ENCODE results near the gene PHF21A.

Gene PHF21A

GRCh38 chr11:45933131-45933831 lies 188.0 kb downstream of the PHF21A start:
- DNase-seq = no peak

DNA sequence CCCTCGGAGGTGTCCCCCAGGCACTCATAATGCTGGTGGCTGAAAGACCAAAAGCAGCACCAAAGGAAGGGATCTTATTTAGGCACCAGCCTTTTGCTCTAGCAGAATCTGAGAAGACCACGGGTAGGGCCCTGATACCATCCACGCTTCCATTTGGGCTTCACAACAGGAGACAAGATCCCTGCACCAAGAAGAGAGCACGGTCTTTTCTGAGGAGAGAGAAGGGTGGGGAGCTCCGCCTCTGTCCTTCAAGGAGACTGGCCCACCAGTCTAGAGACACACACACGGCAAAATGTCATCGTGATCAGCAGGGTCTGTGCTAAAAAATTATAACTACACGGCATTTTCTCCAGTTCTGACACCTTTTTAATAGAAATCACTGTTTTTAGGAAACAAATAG lies 189.0 kb downstream of the PHF21A start:
- no peak for DNase-seq

GRCh38 chr11:45931739-45932138 lies 189.5 kb downstream of the PHF21A start:
- DNase-seq = no peak

- DNase-seq = no peak
Observed at GRCh38 chr11:45930951-45931570, 190.2 kb downstream of the PHF21A start.

DNA sequence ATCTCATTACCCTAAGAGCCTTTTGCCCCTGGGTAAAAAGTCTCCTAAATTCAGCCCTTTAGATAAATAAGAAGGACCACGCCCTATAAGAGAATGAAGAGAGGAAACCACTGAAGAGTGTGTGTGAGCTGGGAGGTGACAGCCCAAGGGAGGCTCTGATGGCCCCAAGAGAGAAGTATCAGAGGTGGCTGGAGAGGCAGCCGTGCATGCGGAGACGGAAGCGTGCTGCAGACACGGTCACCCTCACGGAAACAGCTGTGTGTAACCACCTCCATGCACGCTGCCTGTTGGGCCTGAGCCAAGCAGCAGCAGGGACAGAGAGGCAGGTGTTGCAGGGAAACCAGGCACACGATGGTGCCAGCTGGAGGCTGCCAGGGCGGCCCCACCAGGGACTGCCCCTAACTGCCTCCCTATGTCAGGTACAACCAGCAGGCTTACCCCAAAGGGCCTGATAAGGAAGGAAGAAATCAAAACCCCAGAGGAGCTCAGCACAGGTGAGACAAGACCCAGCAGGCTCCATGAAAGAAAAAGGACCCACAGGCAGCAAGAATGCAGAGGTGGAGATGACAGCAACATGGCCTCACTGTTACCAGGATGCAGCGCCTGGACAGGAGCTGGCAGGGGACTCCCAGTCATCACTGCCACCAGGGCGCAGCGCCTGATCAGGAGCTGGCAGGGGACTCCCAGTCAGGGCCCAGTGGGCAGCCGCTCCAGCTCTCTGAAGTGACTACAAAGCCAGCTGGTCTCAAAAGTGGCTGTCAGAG lies 191.0 kb downstream of the PHF21A start:
- no peak for DNase-seq

GRCh38 chr11:45929486-45930030 lies 191.7 kb downstream of the PHF21A start:
- no peak for DNase-seq

- DNase-seq = no peak
Observed at GRCh38 chr11:45928535-45929215, 192.6 kb downstream of the PHF21A start.

DNA sequence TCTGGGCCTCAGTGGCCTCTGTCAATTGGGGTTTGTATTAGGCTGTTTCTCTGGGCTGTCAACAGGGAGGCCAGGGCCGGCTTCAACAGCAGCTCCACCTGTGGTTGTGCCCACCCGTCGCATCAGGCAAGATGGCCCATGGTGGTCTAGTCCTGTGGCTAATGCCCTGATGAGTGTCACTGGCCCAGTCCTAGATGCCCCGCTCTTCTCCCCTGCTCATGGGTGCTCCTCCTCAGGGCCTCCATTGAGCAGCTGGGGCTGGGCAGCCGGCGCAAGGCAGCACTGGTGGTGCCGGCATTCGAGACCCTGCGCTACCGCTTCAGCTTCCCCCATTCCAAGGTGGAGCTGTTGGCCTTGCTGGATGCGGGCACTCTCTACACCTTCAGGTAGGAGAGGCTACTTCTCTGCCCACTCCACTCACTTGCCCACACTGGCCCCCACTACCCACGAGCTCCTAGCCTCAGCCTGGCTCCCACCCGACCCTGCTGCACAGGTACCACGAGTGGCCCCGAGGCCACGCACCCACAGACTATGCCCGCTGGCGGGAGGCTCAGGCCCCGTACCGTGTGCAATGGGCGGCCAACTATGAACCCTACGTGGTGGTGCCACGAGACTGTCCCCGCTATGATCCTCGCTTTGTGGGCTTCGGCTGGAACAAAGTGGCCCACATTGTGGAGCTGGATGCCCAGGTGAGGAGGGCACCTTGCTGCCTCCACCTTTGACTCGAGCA lies 193.4 kb downstream of the PHF21A start:
- DNase-seq = no peak

DNA sequence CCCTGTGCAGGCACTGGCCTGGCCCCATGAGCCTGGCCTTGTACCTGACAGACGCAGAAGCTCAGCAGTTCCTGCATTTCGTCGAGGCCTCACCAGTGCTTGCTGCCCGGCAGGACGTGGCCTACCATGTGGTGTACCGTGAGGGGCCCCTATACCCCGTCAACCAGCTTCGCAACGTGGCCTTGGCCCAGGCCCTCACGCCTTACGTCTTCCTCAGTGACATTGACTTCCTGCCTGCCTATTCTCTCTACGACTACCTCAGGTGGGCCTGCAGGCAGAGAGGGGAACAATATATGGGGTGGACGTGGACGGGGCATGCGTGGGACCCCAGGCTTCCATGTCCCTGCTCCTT lies 193.9 kb downstream of the PHF21A start:
- no peak for DNase-seq

- DNase-seq = no peak
Observed at GRCh38 chr11:45926536-45927331, 194.5 kb downstream of the PHF21A start.

- DNase-seq = no peak
Observed at GRCh38 chr11:45926001-45926401, 195.3 kb downstream of the PHF21A start.

- no peak for DNase-seq
Observed at GRCh38 chr11:45925550-45925949, 195.7 kb downstream of the PHF21A start.

DNA sequence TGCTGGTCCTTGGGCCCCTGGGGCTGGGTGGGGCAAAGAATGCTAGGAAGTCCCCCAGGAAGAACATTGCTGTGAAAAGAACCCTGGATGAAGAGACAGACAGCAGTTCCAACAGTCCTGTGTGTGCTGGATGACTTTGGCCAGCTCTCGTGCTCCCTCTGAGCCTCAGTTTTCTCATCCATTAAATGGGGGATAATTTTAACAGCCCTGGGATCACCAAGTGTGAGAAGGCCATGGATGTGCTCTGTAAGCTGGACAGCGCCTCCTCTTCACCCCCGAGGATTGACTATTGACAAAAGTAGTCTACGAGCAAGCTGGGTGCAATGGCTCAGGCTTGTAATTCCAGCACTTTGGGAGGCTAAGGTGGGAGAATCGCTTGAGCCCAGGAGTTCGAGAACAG lies 196.3 kb downstream of the PHF21A start:
- no peak for DNase-seq

- no peak for DNase-seq
Observed at GRCh38 chr11:45924036-45924915, 197.0 kb downstream of the PHF21A start.

DNA sequence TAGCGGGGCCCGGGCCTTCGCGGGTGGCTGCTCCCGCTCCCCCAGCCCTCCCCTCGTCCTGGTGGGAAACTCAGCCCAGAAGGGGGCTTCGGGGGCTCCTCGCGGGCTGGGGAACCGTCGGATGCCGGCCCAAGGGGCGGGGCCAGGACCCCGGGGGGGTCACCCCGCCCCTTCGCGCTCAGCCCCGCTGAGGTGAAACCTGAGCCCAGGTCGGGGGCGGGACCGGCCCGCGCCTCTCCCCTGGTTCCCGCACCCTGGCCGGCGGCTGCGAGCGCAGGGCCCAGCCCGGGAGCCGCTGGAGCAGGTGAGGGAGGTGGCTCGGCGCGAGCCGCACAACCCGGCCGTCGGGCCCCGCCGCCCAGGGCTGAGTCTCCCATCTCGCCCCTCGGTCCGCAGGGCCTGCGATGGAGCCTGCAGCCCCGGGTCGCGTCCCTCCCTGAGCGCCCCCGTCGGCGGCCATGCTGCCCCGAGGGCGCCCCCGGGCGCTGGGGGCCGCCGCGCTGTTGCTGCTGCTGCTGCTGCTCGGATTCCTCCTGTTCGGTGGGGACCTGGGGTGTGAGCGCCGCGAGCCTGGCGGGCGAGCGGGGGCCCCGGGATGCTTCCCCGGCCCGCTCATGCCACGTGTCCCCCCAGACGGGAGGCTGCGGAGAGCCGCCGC lies 198.7 kb downstream of the PHF21A start, which contains the start of gene LARGE2:
Gene LARGE2, plus strand, starts transcription at position 232 of the 658 bp plus-strand sequence. Its CDS starts 227 bp downstream, at position 459.
- DNase-seq = no peak

DNA sequence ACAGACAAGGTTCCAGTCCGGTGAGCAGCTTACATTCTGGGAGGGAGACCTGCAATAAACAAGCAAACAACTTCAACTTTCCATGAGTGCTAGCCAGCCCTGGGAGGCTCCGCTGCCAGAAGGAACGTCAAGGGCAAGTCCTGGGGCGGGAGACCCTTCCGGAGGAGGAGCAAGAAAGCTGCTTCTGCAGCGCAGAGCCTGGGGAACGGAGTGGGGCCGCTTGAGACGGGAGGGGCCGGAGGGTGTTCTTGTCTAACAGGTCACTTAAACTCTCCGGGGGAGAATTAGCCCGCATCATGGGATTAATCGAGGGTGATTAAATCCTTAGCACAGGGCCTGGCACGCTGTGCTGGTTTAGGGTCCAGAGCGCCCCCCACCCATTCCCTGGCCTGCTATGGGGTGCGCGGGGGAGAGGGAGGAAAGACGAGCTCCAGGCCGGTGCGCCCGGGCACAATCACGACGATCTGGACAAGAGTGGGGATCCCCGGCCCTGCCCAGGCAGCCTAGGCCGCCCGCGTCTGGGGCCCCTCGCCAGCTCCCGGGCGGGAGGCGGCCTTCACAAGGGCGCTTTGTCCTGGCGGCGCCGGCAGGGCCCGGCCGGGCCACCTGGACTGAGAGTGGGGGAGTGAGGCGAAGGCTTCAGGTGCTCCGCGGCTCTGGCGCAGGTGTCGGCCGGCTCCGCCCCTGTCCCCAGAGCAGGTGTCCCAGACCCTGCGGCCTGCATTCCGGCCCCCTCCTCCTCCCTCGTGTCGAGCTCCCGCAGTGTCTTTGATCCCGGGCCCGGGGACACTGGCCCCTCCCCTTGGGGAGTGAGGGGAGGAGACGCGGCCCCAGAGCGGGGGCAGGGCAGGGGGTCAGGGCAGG lies 199.5 kb downstream of the PHF21A start:
- no peak for DNase-seq

GRCh38 chr11:45920531-45921477 lies 200.4 kb downstream of the PHF21A start:
- DNase-seq = no peak
